ENCODE data around the gene ANO3.

ANO3 gene

DNA sequence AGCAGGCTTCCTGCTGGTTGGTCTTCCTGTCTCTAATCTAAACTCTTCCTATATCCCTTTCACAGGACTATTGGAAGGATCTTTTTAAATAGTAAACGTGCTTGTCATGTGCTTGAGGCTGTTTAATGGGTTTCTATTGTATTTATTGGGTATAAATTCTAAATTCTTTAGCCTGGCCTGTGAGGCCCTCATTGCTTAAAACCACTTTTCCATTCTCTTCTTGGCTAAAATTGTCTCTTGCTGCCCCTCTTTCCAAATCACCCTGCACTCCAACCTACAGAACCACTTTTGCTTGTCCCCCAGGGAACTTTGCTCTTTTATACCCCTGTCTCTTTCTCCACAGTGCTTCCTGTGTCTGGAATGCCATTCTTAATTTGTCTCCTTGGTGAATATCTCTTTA lies 286.5 kb downstream of the ANO3 start:
- Histone ChIP-seq H3K4me2 (ENCODE audit: low read length) (no peak overlapping the region), H3K9me3 (ENCODE audit: control insufficient read depth, insufficient read depth, low read length) (no peaks in the 10 kb centered on the region), H3K79me2 (ENCODE audit: control insufficient read depth, low read length) (no peaks in the 10 kb centered on the region), H3K36me3 (ENCODE audit: control insufficient read depth, low read length) (no peaks in the 10 kb centered on the region), H3K27me3 (ENCODE audit: control insufficient read depth, low read length) (no peaks in the 10 kb centered on the region), H3K9me2 (replicated peaks; ENCODE audit: control insufficient read depth, low read length) (no peaks in the 10 kb centered on the region), H3F3A (ENCODE audit: control insufficient read depth, insufficient read depth) (no peaks in the 10 kb centered on the region), H4K20me1 (ENCODE audit: control insufficient read depth, insufficient read depth, low read depth, low read length) (no peaks in the 10 kb centered on the region), H3K27ac (ENCODE audit: low read depth, low read length) (no peak overlapping the region), H3K4me1 (ENCODE audit: control insufficient read depth, low read length) (no peaks in the 10 kb centered on the region), H3K4me3 (ENCODE audit: low read length) (no peak overlapping the region)
- no peak for TF ChIP-seq EZH2phosphoT487 (IDR thresholded peaks at IDR 0.05; ENCODE audit: borderline replicate concordance, low read length)
- TF ChIP-seq CTCF (IDR thresholded peaks at IDR 0.05; ENCODE audit: low read depth, low read length, poor library complexity, severe bottlenecking): no peak

- Histone ChIP-seq H3K79me2 (ENCODE audit: control insufficient read depth, low read length) (no peaks in the 10 kb centered on the region), H3K9me2 (replicated peaks; ENCODE audit: control insufficient read depth, low read length) (no peaks in the 10 kb centered on the region), H4K20me1 (ENCODE audit: control insufficient read depth, insufficient read depth, low read depth, low read length) (no peaks in the 10 kb centered on the region), H3K27me3 (ENCODE audit: control insufficient read depth, low read length) (no peaks in the 10 kb centered on the region), H3K36me3 (ENCODE audit: control insufficient read depth, low read length) (no peaks in the 10 kb centered on the region), H3K4me3 (ENCODE audit: low read length) (no peak overlapping the region), H3K4me1 (ENCODE audit: control insufficient read depth, low read length) (no peaks in the 10 kb centered on the region), H3K9me3 (ENCODE audit: control insufficient read depth, insufficient read depth, low read length) (no peaks in the 10 kb centered on the region), H3K4me2 (ENCODE audit: low read length) (no peak overlapping the region), H3F3A (ENCODE audit: control insufficient read depth, insufficient read depth) (no peaks in the 10 kb centered on the region), H3K27ac (ENCODE audit: low read depth, low read length) (no peak overlapping the region)
- TF ChIP-seq CTCF (IDR thresholded peaks at IDR 0.05; ENCODE audit: low read depth, low read length, poor library complexity, severe bottlenecking) (no peak), EZH2phosphoT487 (IDR thresholded peaks at IDR 0.05; ENCODE audit: borderline replicate concordance, low read length) (no peak)
These were observed 288.5 kb downstream of the ANO3 start for GRCh38 chr11:26620282-26621045.

GRCh38 chr11:26621132-26621531 lies 289.2 kb downstream of the ANO3 start:
- Histone ChIP-seq H3K9me3 (ENCODE audit: control insufficient read depth, insufficient read depth, low read length) (no peaks in the 10 kb centered on the region), H3F3A (ENCODE audit: control insufficient read depth, insufficient read depth) (no peaks in the 10 kb centered on the region), H3K79me2 (ENCODE audit: control insufficient read depth, low read length) (no peaks in the 10 kb centered on the region), H3K27ac (ENCODE audit: low read depth, low read length) (no peak overlapping the region), H3K4me3 (ENCODE audit: low read length) (no peak overlapping the region), H3K27me3 (ENCODE audit: control insufficient read depth, low read length) (no peaks in the 10 kb centered on the region), H4K20me1 (ENCODE audit: control insufficient read depth, insufficient read depth, low read depth, low read length) (no peaks in the 10 kb centered on the region), H3K4me2 (ENCODE audit: low read length) (no peak overlapping the region), H3K36me3 (ENCODE audit: control insufficient read depth, low read length) (no peaks in the 10 kb centered on the region), H3K9me2 (replicated peaks; ENCODE audit: control insufficient read depth, low read length) (no peaks in the 10 kb centered on the region), H3K4me1 (ENCODE audit: control insufficient read depth, low read length) (no peaks in the 10 kb centered on the region)
- TF ChIP-seq CTCF (IDR thresholded peaks at IDR 0.05; ENCODE audit: low read depth, low read length, poor library complexity, severe bottlenecking): no peak
- TF ChIP-seq EZH2phosphoT487 (IDR thresholded peaks at IDR 0.05; ENCODE audit: borderline replicate concordance, low read length): no peak
